HCT116 (cell line): ENCODE measurements around the gene LRATD1. TPM values are rescaled to one million over a fixed set of nuclear protein-coding genes. Genes with fewer than 3 reads are reported as not detected.

ENCODE experiments used
- ATAC-seq: fragments of 200-7000 bp; cut with Tn5 transposase; 2 replicates; pipeline ENCODE4 v1.9.1; 2020; ENCODE audit warnings: mild to moderate bottlenecking, moderate library complexity
- BruUV-seq: library from RNA; stranded (reverse); fragments of 400-500 nt; replicated peaks from 2 replicates; lab custom pipeline; 2021; lab: Mats Ljungman, UMichigan
- CTCF ChIA-PET: fragments of 300-600 bp; sonication (Branson Sonifier 250); formaldehyde crosslinking; loops from one replicate; lab custom pipeline; 2021; ENCODE audit warnings: antibody characterized with exemption; lab: Charles Lee
- POLR2A ChIA-PET: fragments of 300-600, 350-600 bp; sonication (Branson Sonifier 250); formaldehyde crosslinking; loops from one replicate; lab custom pipeline; 2021; ENCODE audit warnings: antibody characterized with exemption; lab: Charles Lee
- RAD21 ChIA-PET, 2 experiments: fragments of 300-600 bp; sonication (Branson Sonifier 250); formaldehyde crosslinking; loops; one replicate each; lab custom pipeline; 2023; ENCODE audit warnings: low total read pairs in 2 of 2; ENCODE audit not compliant: uncharacterized antibody in 2 of 2, unreplicated experiment in 2 of 2, low non-redundant PET in 1 of 2; lab: Charles Lee
- DNase-seq: peaks from one replicate; pipeline ENCODE4 v3.0.0-alpha.2; 2010; ENCODE audit warnings: low read depth, low spot score
- H2AFZ ChIP-seq: fragments of 200-600 bp; shearing (Covaris generic), sonication (generic); 2 replicates; pipeline ENCODE4 v1.6.1; 2017; ENCODE audit warnings: low read depth, mixed run types, mixed read lengths, antibody characterized with exemption, low read length; ENCODE audit not compliant: poor library complexity, severe bottlenecking
- H3K27ac ChIP-seq: 2 replicates; pipeline ENCODE4 v1.5.1; 2012; ENCODE audit warnings: low read depth, low read length
- H3K27me3 ChIP-seq: fragments of 200-600 bp; sonication (generic); 2 replicates; pipeline ENCODE4 v1.6.1; 2016; ENCODE audit warnings: mixed run types, low read length, mixed read lengths; ENCODE audit not compliant: insufficient read depth
- H3K36me3 ChIP-seq, 2 experiments: fragments of 200-500 bp in 1 of 2; fragments of 200-600 bp in 1 of 2; sonication (Bioruptor generic) in 1 of 2; sonication (generic) in 1 of 2; 2 replicates each; pipeline versions ENCODE4 v1.5.1 to v1.6.1; 2014 to 2016; ENCODE audit warnings: low read length in 2 of 2, inconsistent platforms in 1 of 2, mixed read lengths in 1 of 2, mixed run types in 1 of 2; ENCODE audit not compliant: insufficient read depth in 2 of 2, control insufficient read depth in 1 of 2
- H3K4me1 ChIP-seq, 2 experiments: fragments of 200-600 bp in 1 of 2; sonication (generic) in 1 of 2; 2 replicates each; pipeline versions ENCODE4 v1.5.1 to v1.6.1; 2012 to 2017; ENCODE audit warnings: low read length in 2 of 2, inconsistent platforms in 1 of 2, mild to moderate bottlenecking in 1 of 2, mixed read lengths in 1 of 2, mixed run types in 1 of 2, moderate library complexity in 1 of 2; ENCODE audit not compliant: insufficient read depth in 2 of 2, control insufficient read depth in 1 of 2
- H3K4me2 ChIP-seq: fragments of 200-600 bp; sonication (generic); 2 replicates; pipeline ENCODE4 v1.6.1; 2017; ENCODE audit warnings: mixed run types, low read length, mixed read lengths
- H3K4me3 ChIP-seq, 2 experiments: fragments of 200-600 bp in 1 of 2; sonication (generic) in 1 of 2; replicated peaks in 1 of 2; 2 replicates each; pipeline ENCODE4 v1.5.1; 2011 to 2016; ENCODE audit warnings: low read length in 2 of 2, control low read depth in 1 of 2, low read depth in 1 of 2, mild to moderate bottlenecking in 1 of 2, mixed read lengths in 1 of 2, mixed run types in 1 of 2
- H3K79me2 ChIP-seq: fragments of 200-600 bp; sonication (generic); 2 replicates; pipeline ENCODE4 v1.6.1; 2017; ENCODE audit warnings: mild to moderate bottlenecking, mixed run types, low read length, moderate library complexity, mixed read lengths; ENCODE audit not compliant: insufficient read depth
- H3K9ac ChIP-seq: fragments of 200-600 bp; sonication (generic); 2 replicates; pipeline ENCODE4 v1.6.1; 2016; ENCODE audit warnings: low read length, mixed read lengths
- H3K9me2 ChIP-seq: fragments of 200-600 bp; sonication (generic), shearing (Covaris generic); 2 replicates; pipeline ENCODE4 v1.6.1; 2017; ENCODE audit warnings: mixed run types, mild to moderate bottlenecking, moderate library complexity; ENCODE audit not compliant: insufficient read depth
- H3K9me3 ChIP-seq, 2 experiments: fragments of 200-500 bp in 1 of 2; fragments of 200-600 bp in 1 of 2; sonication (Bioruptor generic) in 1 of 2; sonication (generic) in 1 of 2; 2 replicates each; pipeline ENCODE4 v1.6.1; 2014 to 2017; ENCODE audit warnings: low read length in 2 of 2, mixed read lengths in 2 of 2, inconsistent platforms in 1 of 2, low read depth in 1 of 2, mild to moderate bottlenecking in 1 of 2, mixed run types in 1 of 2, moderate library complexity in 1 of 2; ENCODE audit not compliant: control insufficient read depth in 1 of 2, insufficient read depth in 1 of 2
- H4K20me1 ChIP-seq: fragments of 200-600 bp; sonication (generic), shearing (Covaris generic); 2 replicates; pipeline ENCODE4 v1.6.1; 2017; ENCODE audit warnings: mixed run types, mild to moderate bottlenecking, moderate library complexity; ENCODE audit not compliant: insufficient read depth
- ATF3 ChIP-seq: IDR thresholded peaks from 2 replicates; pipeline ENCODE4 v1.6.1; 2012
- CBX3 ChIP-seq: IDR thresholded peaks from 2 replicates; pipeline ENCODE4 v1.6.1; 2012; ENCODE audit warnings: low read depth
- CEBPB ChIP-seq: IDR thresholded peaks from 2 replicates; pipeline ENCODE4 v1.6.1; 2012; ENCODE audit warnings: low read depth
- CTCF ChIP-seq, 3 experiments: fragments of 200-600 bp in 1 of 3; sonication (generic) in 1 of 3; IDR thresholded peaks in 2 of 3; conservative IDR thresholded peaks in 1 of 3; 2 replicates each; pipeline ENCODE4 v1.5.1; 2012 to 2017; ENCODE audit warnings: low read depth in 2 of 3, low read length in 2 of 3, antibody characterized with exemption in 1 of 3, borderline replicate concordance in 1 of 3, control low read depth in 1 of 3, mild to moderate bottlenecking in 1 of 3, mixed read lengths in 1 of 3, mixed run types in 1 of 3, moderate library complexity in 1 of 3; ENCODE audit not compliant: insufficient read depth in 1 of 3
- EGR1 ChIP-seq: IDR thresholded peaks from 2 replicates; pipeline ENCODE4 v1.6.1; 2012; ENCODE audit warnings: low read depth
- ELF1 ChIP-seq: IDR thresholded peaks from 2 replicates; pipeline ENCODE4 v1.6.1; 2012; ENCODE audit warnings: low read depth, borderline replicate concordance
- EZH2 ChIP-seq: fragments of 200-600 bp; sonication (generic); IDR thresholded peaks from 2 replicates; pipeline ENCODE4 v1.6.1; 2017; ENCODE audit warnings: antibody characterized with exemption, mixed run types
- EZH2phosphoT487 ChIP-seq: fragments of 200-600 bp; IDR thresholded peaks from 2 replicates; pipeline ENCODE4 v1.6.1; 2018; ENCODE audit warnings: antibody characterized with exemption, borderline replicate concordance
- FOSL1 ChIP-seq: IDR thresholded peaks from 2 replicates; pipeline ENCODE4 v1.6.1; 2012; ENCODE audit warnings: low read depth
- JUND ChIP-seq: IDR thresholded peaks from 2 replicates; pipeline ENCODE4 v1.6.1; 2012
- MAX ChIP-seq: IDR thresholded peaks from 2 replicates; pipeline ENCODE4 v1.6.1; 2012
- POLR2A ChIP-seq: IDR thresholded peaks from 2 replicates; pipeline ENCODE4 v1.7.0; 2011; ENCODE audit warnings: borderline replicate concordance; ENCODE audit not compliant: insufficient read depth, insufficient read length; ENCODE audit errors: extremely low read depth
- POLR2AphosphoS5 ChIP-seq: IDR thresholded peaks from 2 replicates; pipeline ENCODE4 v1.6.1; 2011; ENCODE audit warnings: mild to moderate bottlenecking, low read depth, low read length, moderate library complexity
- RAD21 ChIP-seq: IDR thresholded peaks from 2 replicates; pipeline ENCODE4 v1.6.1; 2012; ENCODE audit warnings: low read depth, mild to moderate bottlenecking
- SIN3A ChIP-seq: IDR thresholded peaks from 2 replicates; pipeline ENCODE4 v1.6.1; 2012; ENCODE audit warnings: low read depth
- SP1 ChIP-seq: IDR thresholded peaks from 2 replicates; pipeline ENCODE4 v1.6.1; 2012; ENCODE audit warnings: low read depth
- SRF ChIP-seq: IDR thresholded peaks from 2 replicates; pipeline ENCODE4 v1.6.1; 2012; ENCODE audit warnings: low read depth
- YY1 ChIP-seq: IDR thresholded peaks from 2 replicates; pipeline ENCODE4 v1.6.1; 2011; ENCODE audit warnings: low read length, low read depth, moderate library complexity, mild to moderate bottlenecking; ENCODE audit not compliant: insufficient replicate concordance; ENCODE audit errors: extremely low read depth
- ZBTB33 ChIP-seq: IDR thresholded peaks from 2 replicates; pipeline ENCODE4 v1.6.1; 2011; ENCODE audit warnings: mild to moderate bottlenecking, low read length, moderate library complexity; ENCODE audit not compliant: insufficient replicate concordance; ENCODE audit errors: extremely low read depth
- ZFX ChIP-seq: fragments of 450-650 bp; IDR thresholded peaks from 2 replicates; pipeline ENCODE4 v1.6.1; 2017
- ZNF274 ChIP-seq: fragments of 200-500 bp; sonication (Bioruptor generic); IDR thresholded peaks from 2 replicates; pipeline ENCODE4 v1.6.1; 2014; ENCODE audit warnings: mild to moderate bottlenecking, low read depth, low read length, inconsistent platforms
- intact Hi-C: fragments of 100-400 bp; cut with micrococcal nuclease; formaldehyde crosslinking; loops from 2 replicates; pipeline ENCODE4 v1.10.0; 2022
- total RNA-seq: library from RNA; stranded (reverse); gene quantifications from one replicate; pipeline ENCODE4 v1.2.1, GENCODE V29; 2021; ENCODE audit not compliant: unreplicated experiment

The LRATD1 gene
- total RNA-seq, 1 experiment from 2014 or later, result 0.07 TPM

GRCh38 chr2:14615760-14616159, 16.8 kb upstream of the LRATD1 start (continued):
- no peak for TF ChIP-seq CBX3
- TF ChIP-seq YY1, result no peak
- no peak for TF ChIP-seq ELF1
- no peak for TF ChIP-seq ZFX

- ATAC-seq, result no peak
These were observed 16.2 kb upstream of the LRATD1 start for GRCh38 chr2:14616342-14616741.

More at GRCh38 chr2:14616342-14616741, 16.2 kb upstream of the LRATD1 start:
- Histone ChIP-seq H3K9ac (no peak overlapping the region), H3K9me2 (no peaks in the 10 kb centered on the region), H4K20me1 (no peaks in the 10 kb centered on the region), H3K27me3 (no peaks in the 10 kb centered on the region), H3K36me3 (no peaks in the 10 kb centered on the region), H3K9me3 (no peaks in the 10 kb centered on the region; a peak in 2 of 4 replicates), H3K4me1 (no peaks in the 10 kb centered on the region), H3K79me2 (no peaks in the 10 kb centered on the region), H3K4me2 (no peak overlapping the region), H3K27ac (no peak overlapping the region), H3K4me3 (no peak overlapping the region), H2AFZ (no peak overlapping the region)
- BruUV-seq, result no TSS peak
- ChIA-PET POLR2A (no interaction called here), CTCF (no interaction called here), RAD21 (no interaction called here)
- TF ChIP-seq ZFX (no peak), EZH2phosphoT487 (no peak), ZNF274 (no peak), CTCF (IDR thresholded peaks at IDR 0.05 in 2 of 3, conservative IDR thresholded peaks at IDR 0.05 in 1 of 3; ENCODE audit: borderline replicate concordance in 1 of 3, insufficient read depth in 1 of 3, low read depth in 2 of 3, low read length in 2 of 3) (no peak), ELF1 (no peak), JUND (no peak), EZH2 (no peak), SRF (no peak), RAD21 (no peak), FOSL1 (no peak), MAX (no peak), POLR2AphosphoS5 (no peak), EGR1 (no peak), POLR2A (no peak), ATF3 (no peak), CEBPB (no peak), SIN3A (no peak), CBX3 (no peak), ZBTB33 (no peak), SP1 (no peak)
- no peak for DNase-seq
- intact Hi-C loops, result no loop called here
